HL-60/S4 (cell line): Measurements from ENCODE around the gene RSPO1.

Experiments
- in situ Hi-C: fragments of 300-500 bp; cut with MboI; formaldehyde crosslinking; loops from 2 replicates; pipeline ENCODE4 v1.14.3; 2022; ENCODE audit warnings: low sequenced_read_pairs

Gene RSPO1

GRCh38 chr1:37622131-37622530 lies 12.6 kb downstream of the RSPO1 start:
- in situ Hi-C loops: no loop called here

- in situ Hi-C loops: no loop called here
These were observed 13.3 kb downstream of the RSPO1 start for GRCh38 chr1:37621326-37621870.

- in situ Hi-C loops: no loop called here
These were observed 14.0 kb downstream of the RSPO1 start for GRCh38 chr1:37620707-37621106.

DNA sequence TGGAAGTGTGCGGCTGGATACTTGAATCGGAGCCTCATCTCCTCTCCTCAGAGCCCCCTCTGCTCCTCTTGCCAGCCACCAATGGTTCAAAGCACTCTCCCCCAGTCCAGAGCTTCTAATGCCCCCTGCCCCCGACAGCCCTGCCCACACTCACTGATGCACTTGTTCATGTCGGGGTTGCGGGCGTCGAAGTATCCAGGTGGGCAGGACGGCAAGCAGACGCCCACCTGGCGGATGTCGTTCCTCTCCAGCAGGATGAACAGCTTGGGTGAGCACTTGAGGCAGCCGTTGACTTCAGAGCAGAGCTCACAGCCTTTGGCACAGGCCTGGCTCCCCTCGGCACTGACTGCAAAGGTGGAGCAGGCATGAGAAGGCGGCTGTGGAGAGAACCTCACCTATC lies 18.4 kb downstream of the RSPO1 start:
- in situ Hi-C loops: no loop called here

GRCh38 chr1:37614105-37614504 lies 20.6 kb downstream of the RSPO1 start:
- in situ Hi-C loops: no loop called here

DNA sequence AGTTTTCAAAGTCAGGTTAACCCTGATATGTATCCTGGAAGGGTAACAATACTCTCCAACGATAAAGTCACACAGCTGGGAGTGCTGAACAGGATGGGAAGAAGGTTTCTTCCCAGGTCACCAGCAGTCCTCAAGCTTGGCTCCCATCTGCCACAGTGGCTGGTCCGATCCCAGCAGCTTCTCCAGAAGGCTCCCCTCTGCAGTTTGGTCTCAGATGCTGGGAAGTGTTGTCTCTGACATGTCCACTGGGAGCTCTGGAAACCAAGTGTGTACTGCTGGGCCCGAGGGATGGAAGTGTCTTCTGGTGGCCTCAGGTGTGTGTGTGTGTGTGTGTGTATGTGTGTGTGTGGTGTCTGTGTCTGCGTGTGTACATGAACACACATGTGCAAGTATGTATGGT lies 22.5 kb downstream of the RSPO1 start:
- in situ Hi-C loops: no loop called here

DNA sequence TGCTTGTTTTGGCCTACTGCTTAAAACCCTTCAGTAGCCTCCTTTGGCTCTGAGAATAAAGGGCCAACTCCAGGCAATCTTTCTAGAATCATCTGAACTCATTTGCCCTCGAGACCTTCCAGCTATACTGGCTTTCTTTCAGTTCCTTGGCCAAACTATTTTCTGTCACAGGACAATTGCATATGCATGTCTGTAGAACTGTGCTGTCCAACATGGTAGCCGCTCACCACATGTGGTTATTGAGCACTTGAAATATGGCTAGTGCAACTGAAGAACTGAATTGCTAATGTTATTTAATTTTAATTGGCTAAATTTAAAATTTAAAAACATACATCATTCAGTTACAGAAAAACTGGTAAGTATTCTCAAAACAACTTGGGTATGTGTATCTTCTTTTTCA lies 24.7 kb downstream of the RSPO1 start:
- in situ Hi-C loops: no loop called here

- in situ Hi-C loops: no loop called here
These were observed 25.7 kb downstream of the RSPO1 start for GRCh38 chr1:37609002-37609401.

GRCh38 chr1:37606481-37607263 lies 28.0 kb downstream of the RSPO1 start:
- in situ Hi-C loops: no loop called here

- in situ Hi-C loops: no loop called here
These were observed 28.8 kb downstream of the RSPO1 start for GRCh38 chr1:37605806-37606474.

- in situ Hi-C loops: no loop called here
These were observed 29.5 kb downstream of the RSPO1 start for GRCh38 chr1:37605061-37605650.

GRCh38 chr1:37602750-37603694 lies 31.7 kb downstream of the RSPO1 start:
- in situ Hi-C loops: no loop called here

- in situ Hi-C loops: no loop called here
These were observed 33.3 kb downstream of the RSPO1 start for GRCh38 chr1:37601441-37601840.

- in situ Hi-C loops: loop anchor here (25.0 kb wide), 1 partner anchor 387 kb away; the partner anchor contains the start of gene SF3A3
These were observed 34.8 kb downstream of the RSPO1 start for GRCh38 chr1:37599940-37600339.

DNA sequence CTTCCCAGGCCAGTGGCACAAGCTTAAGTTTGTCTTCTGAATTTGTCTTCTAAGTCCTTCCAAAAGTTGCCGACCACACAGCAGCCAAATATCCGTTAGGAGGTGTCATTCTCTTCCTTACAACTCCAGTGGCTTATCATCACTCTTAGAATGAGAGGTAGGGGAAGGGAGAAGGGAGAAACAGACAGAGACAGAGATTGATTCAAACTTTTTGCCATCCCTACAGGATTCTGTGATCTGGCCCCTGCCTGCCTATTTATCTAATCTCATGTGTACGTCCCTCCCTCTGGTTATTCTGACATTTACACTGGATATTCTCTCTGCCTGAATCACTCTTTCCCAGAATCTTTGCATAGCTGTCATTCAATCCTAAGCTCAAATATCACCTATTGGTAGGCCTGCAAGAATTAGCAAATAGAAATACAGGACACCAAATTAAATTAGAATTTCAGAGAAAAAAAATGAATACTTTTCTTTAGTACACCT lies 38.5 kb downstream of the RSPO1 start:
- in situ Hi-C loops: loop anchor here (25.0 kb wide), 1 partner anchor 391 kb away; the partner anchor contains the start of gene SF3A3

DNA sequence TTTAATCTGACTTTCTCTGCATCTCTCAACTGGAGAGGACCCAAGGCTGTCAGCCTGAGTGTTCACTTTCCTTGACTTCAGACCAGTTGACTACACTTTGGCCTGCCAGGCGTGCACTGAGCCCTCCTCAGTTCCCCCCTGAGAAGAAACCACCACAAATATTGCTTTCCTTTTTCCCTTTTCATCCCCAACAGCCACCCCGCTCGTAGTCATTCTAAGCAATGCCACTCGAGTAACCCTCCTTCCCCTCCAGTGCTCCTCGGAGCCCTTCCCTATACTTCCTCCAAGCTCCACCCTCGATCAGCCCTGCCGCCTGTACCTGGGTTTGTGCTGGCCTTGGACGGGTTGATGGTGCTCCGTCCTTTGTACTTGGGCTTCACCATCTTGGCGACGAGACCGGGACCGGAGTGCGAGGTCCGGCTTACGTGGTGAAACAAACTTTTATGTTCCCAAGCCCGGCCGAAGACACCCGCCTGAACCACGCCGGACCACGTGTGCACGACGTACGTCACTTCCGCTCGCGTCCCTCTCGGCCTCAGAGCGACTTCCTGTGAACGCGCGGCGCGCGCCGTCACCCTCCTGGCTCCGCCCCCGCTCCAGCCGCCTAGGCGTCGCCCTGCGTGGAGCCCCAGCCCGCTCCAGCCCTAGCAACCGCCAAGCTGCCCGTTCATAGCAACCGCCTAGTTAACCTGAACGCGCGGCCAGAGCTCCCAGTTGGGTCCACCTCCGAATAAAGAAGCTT lies 39.1 kb downstream of the RSPO1 start, which contains the start of gene GNL2:
Gene GNL2, minus strand, starts transcription at position 498 of the 742 bp plus-strand sequence. Its CDS starts 115 bp downstream, at position 383.
- in situ Hi-C loops: loop anchor here (25.0 kb wide), 1 partner anchor 392 kb away; the partner anchor contains the start of gene SF3A3

DNA sequence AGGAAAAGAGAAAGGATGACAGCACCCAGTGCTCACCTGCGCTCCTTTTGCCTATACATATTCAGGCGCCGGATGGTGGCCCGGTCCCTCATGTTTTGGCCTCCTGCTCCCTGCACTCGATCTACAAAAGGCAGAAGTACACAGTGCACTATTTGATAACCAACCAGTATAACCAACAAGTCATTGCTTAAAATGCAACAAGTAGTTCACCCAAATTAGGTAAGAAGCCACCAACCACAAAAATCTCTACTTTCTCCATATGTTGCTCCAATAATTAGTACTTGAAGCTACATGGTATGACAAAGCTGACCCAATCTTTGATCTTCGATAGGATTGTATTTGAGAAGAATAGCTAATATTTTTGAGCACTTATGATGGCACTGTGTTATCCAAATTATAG lies 41.0 kb downstream of the RSPO1 start:
- in situ Hi-C loops: loop anchor here (25.0 kb wide), 1 partner anchor 394 kb away; the partner anchor contains the start of gene SF3A3

GRCh38 chr1:37588939-37589338 lies 45.8 kb downstream of the RSPO1 start:
- in situ Hi-C loops: loop anchor here (25.0 kb wide), 1 partner anchor 398 kb away; the partner anchor contains the start of gene SF3A3

- in situ Hi-C loops: loop anchor here (25.0 kb wide), 1 partner anchor 403 kb away; the partner anchor contains the start of gene SF3A3
These were observed 50.1 kb downstream of the RSPO1 start for GRCh38 chr1:37584544-37584943.
